Esophagus muscularis mucosa (tissue), 4 donors: ENCODE data around the gene ELFN1. TPM values are rescaled to one million over a fixed set of nuclear protein-coding genes. Genes with fewer than 3 reads are reported as not detected.

Source experiments
- DNase-seq: peaks from one replicate; pipeline ENCODE4 v3.0.0-alpha.2; 2017; ENCODE audit errors: extremely low spot score
- H3K27ac ChIP-seq, 4 donors: fragments of 200-600 bp; sonication (generic); replicated peaks in 1 of 4; 1 replicate in 3 of 4; 2 replicates in 1 of 4; pipeline ENCODE4 v1.5.1; 2016 to 2019; ENCODE audit warnings: mild to moderate bottlenecking in 1 of 4
- H3K27me3 ChIP-seq, 4 donors: fragments of 200-600 bp; sonication (generic); one replicate each; pipeline versions ENCODE4 v1.5.1 to v1.6.0; 2016 to 2019
- H3K36me3 ChIP-seq, 4 donors: fragments of 200-600 bp; sonication (generic); one replicate each; pipeline ENCODE4 v1.5.1; 2016 to 2019
- H3K4me1 ChIP-seq, 4 donors: fragments of 200-600 bp; sonication (generic); one replicate each; pipeline ENCODE4 v1.5.1; 2016 to 2019
- H3K4me3 ChIP-seq, 4 donors: fragments of 200-600 bp; sonication (generic); 1 replicate in 2 of 4; 2 replicates in 2 of 4; pipeline ENCODE4 v1.5.1; 2016 to 2019; ENCODE audit warnings: mild to moderate bottlenecking in 4 of 4, moderate library complexity in 1 of 4
- H3K9me3 ChIP-seq, 4 donors: fragments of 200-600 bp; sonication (generic); 1 replicate in 3 of 4; 2 replicates in 1 of 4; pipeline ENCODE4 v1.5.1; 2016 to 2019
- EP300 ChIP-seq: sonication (generic); formaldehyde crosslinking; IDR thresholded peaks from one replicate; pipeline ENCODE4 v1.6.1; 2017; ENCODE audit warnings: antibody characterized with exemption
- POLR2A ChIP-seq: fragments of 450-650 bp; IDR thresholded peaks from one replicate; pipeline ENCODE4 v1.6.1; 2017; ENCODE audit warnings: antibody characterized with exemption, moderate library complexity, mild to moderate bottlenecking, low read depth
- POLR2AphosphoS5 ChIP-seq, 2 donors: sonication (generic); formaldehyde crosslinking; IDR thresholded peaks; one replicate each; pipeline ENCODE4 v1.6.1; 2017; ENCODE audit warnings: antibody characterized with exemption in 2 of 2
- WGBS: methylation state at CpG from one replicate; pipeline ENCODE4 v1.1.5; 2018; 5-methylcytosine and 5-hydroxymethylcytosine counted together
- intact Hi-C: fragments of 100-400 bp; cut with DNase I; formaldehyde crosslinking; loops from one replicate; pipeline ENCODE4 v1.15.1; 2023
- total RNA-seq, 4 donors: library from RNA; depleted of rRNA; stranded (reverse); fragments of >200 nt; gene quantifications; one replicate each; pipeline versions ENCODE4 v1.1.0 to v1.2.1, GENCODE V29; 2016
- TF ChIP-seq, protein P1 (sequence below), 3 experiments: fragments of 200-600 bp in 2 of 3; fragments of 450-650 bp in 1 of 3; sonication (generic) in 2 of 3; IDR thresholded peaks; one replicate each; pipeline ENCODE4 v1.5.1; 2017 to 2019; ENCODE audit warnings: antibody characterized with exemption in 3 of 3, mild to moderate bottlenecking in 2 of 3, moderate library complexity in 1 of 3

The ELFN1 gene
- total RNA-seq, 4 donors from 2014 or later, result 0.86 to 3.3 (median 1.9) TPM

GRCh38 chr7:1787241-1787640 is 117.2 kb downstream of the ELFN1 start:
- intact Hi-C loops, result no loop called here
- WGBS, result 81% methylated on average over 9 of the region's 9 CpGs
- DNase-seq, result peak; percentile 39

GRCh38 chr7:1787681-1788235 is 117.7 kb downstream of the ELFN1 start:
- no peak overlapping the region for H3K4me3 ChIP-seq
- WGBS, result 89% methylated on average over 16 of the region's 18 CpGs
- no peaks in the 10 kb centered on the region for H3K36me3 ChIP-seq
- intact Hi-C loops, result no loop called here
- no peak overlapping the region for H3K27ac ChIP-seq
- peaks cover 0 to 42% (median 0%) of the 10 kb centered on the region in 4 donors for H3K27me3 ChIP-seq
- H3K4me1 ChIP-seq, result no peaks in the 10 kb centered on the region
- TF ChIP-seq POLR2A (no peak), POLR2AphosphoS5 (IDR thresholded peaks at IDR 0.05) (no peak), EP300 (no peak)
- TF ChIP-seq, protein P1, sequence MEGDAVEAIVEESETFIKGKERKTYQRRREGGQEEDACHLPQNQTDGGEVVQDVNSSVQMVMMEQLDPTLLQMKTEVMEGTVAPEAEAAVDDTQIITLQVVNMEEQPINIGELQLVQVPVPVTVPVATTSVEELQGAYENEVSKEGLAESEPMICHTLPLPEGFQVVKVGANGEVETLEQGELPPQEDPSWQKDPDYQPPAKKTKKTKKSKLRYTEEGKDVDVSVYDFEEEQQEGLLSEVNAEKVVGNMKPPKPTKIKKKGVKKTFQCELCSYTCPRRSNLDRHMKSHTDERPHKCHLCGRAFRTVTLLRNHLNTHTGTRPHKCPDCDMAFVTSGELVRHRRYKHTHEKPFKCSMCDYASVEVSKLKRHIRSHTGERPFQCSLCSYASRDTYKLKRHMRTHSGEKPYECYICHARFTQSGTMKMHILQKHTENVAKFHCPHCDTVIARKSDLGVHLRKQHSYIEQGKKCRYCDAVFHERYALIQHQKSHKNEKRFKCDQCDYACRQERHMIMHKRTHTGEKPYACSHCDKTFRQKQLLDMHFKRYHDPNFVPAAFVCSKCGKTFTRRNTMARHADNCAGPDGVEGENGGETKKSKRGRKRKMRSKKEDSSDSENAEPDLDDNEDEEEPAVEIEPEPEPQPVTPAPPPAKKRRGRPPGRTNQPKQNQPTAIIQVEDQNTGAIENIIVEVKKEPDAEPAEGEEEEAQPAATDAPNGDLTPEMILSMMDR (IDR thresholded peaks at IDR 0.05), result no peak
- peaks cover 0 to 28% (median 22%) of the 10 kb centered on the region in 4 donors for H3K9me3 ChIP-seq
- peak; percentile 66 for DNase-seq

More at GRCh38 chr7:1787241-1787640, 117.2 kb downstream of the ELFN1 start:
- Histone ChIP-seq H3K27ac (no peak overlapping the region), H3K4me3 (no peak overlapping the region), H3K27me3 (peaks cover 0 to 42% (median 0%) of the 10 kb centered on the region in 4 donors), H3K36me3 (no peaks in the 10 kb centered on the region), H3K9me3 (peaks cover 0 to 25% (median 18%) of the 10 kb centered on the region in 4 donors), H3K4me1 (no peaks in the 10 kb centered on the region)
- TF ChIP-seq EP300 (no peak), POLR2A (no peak), POLR2AphosphoS5 (IDR thresholded peaks at IDR 0.05) (no peak)
- TF ChIP-seq, protein P1 (IDR thresholded peaks at IDR 0.05), result no peak

DNA sequence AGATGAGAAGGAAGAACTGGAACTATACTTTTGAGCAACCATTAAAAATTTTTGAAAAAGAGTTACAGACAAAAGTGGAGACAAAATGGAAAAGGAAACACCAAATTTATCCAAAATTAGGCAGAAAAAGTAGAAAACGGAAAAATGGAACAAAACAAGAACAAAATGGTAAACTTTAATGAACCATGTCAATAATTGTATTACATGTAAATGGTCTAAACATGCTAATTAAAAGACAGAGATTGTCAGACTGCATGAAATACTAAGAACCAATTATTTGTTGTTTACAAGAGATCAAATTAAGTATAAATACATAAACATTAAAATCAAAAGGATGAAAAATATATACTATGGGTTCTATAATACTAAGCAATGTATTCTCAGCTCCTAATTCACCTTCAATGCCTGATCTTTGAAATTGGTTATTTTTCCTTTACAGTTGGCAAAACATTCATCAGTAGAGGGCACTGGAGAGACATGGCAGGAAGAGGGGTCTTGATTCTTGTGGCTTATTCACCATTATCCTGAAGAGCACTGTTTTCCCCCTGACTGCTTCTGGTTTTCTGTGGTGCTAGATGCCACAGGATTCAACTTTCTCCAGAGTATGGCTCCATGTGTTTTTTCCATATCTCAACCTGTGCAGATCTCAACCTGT is 124.9 kb downstream of the ELFN1 start:
- DNase-seq, result no peak
- peaks cover 0 to 51% (median 46%) of the 10 kb centered on the region in 4 donors for H3K9me3 ChIP-seq
- intact Hi-C loops, result no loop called here
- TF ChIP-seq EP300, result no peak
- TF ChIP-seq, protein P1 (IDR thresholded peaks at IDR 0.05), result no peak
- no peak for TF ChIP-seq POLR2A
- no peak for TF ChIP-seq POLR2AphosphoS5 (IDR thresholded peaks at IDR 0.05)
- H3K36me3 ChIP-seq, result no peaks in the 10 kb centered on the region
- no peak overlapping the region for H3K4me3 ChIP-seq
- H3K4me1 ChIP-seq, result no peaks in the 10 kb centered on the region
- H3K27me3 ChIP-seq, result peaks cover 0 to 25% (median 0%) of the 10 kb centered on the region in 4 donors
- WGBS, result 32% methylated on average over 1 of the region's 1 CpG
- H3K27ac ChIP-seq, result no peak overlapping the region

Other genes with a start within 250 kb of the ELFN1 start
- 10 to 100 TPM in 3 of 4 donors, 1 to 10 TPM in 1; 9.1 to 18.3 (median 14.6) TPM for gene MICALL2, start 210.8 kb upstream of the ELFN1 start, total RNA-seq
- 10 to 100 TPM; 33.1 to 80.3 (median 48.0) TPM for gene INTS1, start 165.9 kb upstream of the ELFN1 start, total RNA-seq
- 100 to 1,000 TPM in 1 of 4 donors, 10 to 100 TPM in 3; 61.5 to 104 (median 83.0) TPM for gene MAFK, start 139.6 kb upstream of the ELFN1 start, total RNA-seq
- gene TMEM184A, start 114.1 kb upstream of the ELFN1 start, total RNA-seq, result under 1 TPM in 2 of 4 donors, not detected in 2; 0.23 to 0.42 TPM
- 10 to 100 TPM; 26.8 to 33.2 (median 29.3) TPM for gene PSMG3, start 100.2 kb upstream of the ELFN1 start, total RNA-seq